Epithelial cell of proximal tubule (primary cell): Measurements from ENCODE around the gene RASD1. TPM values are rescaled to one million over a fixed set of nuclear protein-coding genes. Genes with fewer than 3 reads are reported as not detected.
"Not testable (repeated sequence)": the region's sequence is repeated elsewhere in the genome, so short reads cannot be mapped to it uniquely, and the experiment has no call there.

Source experiments
- DNase-seq: peaks from one replicate; pipeline ENCODE4 v3.0.0-alpha.2; 2011; ENCODE audit warnings: low read depth
- H3K4me3 ChIP-seq: 2 replicates; pipeline ENCODE4 v1.5.1; 2011; ENCODE audit warnings: low read depth, mild to moderate bottlenecking, low read length
- CTCF ChIP-seq: conservative IDR thresholded peaks from 2 replicates; pipeline ENCODE4 v1.5.1; 2012; ENCODE audit warnings: low read depth, mild to moderate bottlenecking, low read length
- total RNA-seq: library from RNA; depleted of rRNA; stranded (reverse); fragments of >200 nt; gene quantifications from 2 replicates; pipeline ENCODE4 v1.2.3, GENCODE V29; 2015

RASD1 gene
- total RNA-seq, 1 donor from 2014 or later: 1.2 TPM

DNA sequence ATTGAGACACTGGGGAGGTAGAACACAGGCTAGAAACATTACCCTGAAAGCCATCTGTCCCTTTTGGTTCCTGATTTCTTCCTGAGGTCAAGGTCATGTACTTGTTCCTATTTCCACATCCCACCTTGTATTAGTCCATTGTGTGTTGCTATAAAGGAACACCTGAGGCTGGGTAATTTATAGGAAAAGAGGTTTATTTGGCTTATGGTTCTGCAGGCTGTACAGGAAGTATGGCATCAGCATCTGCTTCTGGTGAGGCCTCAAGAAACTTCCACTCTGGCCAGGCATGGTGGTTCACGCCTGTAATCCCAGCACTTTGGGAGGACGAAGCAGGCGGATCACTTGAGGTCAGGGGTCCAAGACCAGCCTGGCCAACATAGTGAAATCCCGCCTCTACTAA is 26.8 kb downstream of the RASD1 start:
- DNase-seq: no peak
- no peak overlapping the region for H3K4me3 ChIP-seq
- TF ChIP-seq CTCF: no peak

GRCh38 chr17:17468217-17469010 is 27.8 kb downstream of the RASD1 start:
- H3K4me3 ChIP-seq: no peak overlapping the region
- DNase-seq: no peak
- TF ChIP-seq CTCF: no peak

- DNase-seq: no peak
- no peak for TF ChIP-seq CTCF
- H3K4me3 ChIP-seq: no peak overlapping the region
Observed at GRCh38 chr17:17467720-17468119, 28.5 kb downstream of the RASD1 start.

DNA sequence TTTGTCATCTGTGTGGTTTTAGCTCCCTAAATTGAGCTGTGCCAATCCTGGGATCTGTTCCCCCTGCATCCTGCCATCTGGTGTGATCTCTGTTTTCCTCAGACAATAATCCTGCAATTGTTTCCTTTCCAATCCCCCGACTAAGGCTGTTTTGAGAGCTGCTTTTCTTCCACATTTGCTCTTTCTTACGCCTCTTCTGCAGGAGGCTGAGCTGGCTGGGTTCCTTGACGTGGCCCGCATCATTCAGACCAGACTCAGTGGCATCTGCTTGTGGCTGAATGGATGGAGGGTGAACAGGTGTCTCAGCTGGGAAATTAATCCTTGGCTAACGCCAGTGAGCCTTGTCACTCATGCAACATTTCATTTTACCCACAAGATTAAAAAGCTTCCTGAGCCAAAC is 29.2 kb downstream of the RASD1 start:
- H3K4me3 ChIP-seq: no peak overlapping the region
- TF ChIP-seq CTCF: no peak

DNA sequence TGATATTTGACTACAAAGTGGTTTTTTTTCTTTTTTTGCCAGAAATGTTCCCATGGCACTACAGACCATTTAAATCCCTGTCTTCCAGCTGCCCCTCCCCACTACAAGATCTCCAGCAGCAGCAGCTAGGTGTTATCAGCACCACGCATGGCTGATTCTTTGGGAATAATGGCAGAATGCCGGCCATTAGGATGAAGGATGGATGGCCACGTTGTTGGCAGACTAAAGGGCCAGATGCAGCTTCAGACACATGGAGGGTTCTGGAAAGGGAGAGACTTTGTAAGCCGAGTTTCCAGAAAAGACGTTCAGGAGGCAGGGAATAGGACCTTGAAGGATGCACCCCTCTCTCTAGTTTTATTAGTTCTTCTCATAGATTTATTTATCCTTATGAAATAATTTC is 29.7 kb downstream of the RASD1 start:
- H3K4me3 ChIP-seq: no peak overlapping the region
- no peak for TF ChIP-seq CTCF
- DNase-seq: no peak

More for the DNA sequence above, 29.2 kb downstream of the RASD1 start:
- DNase-seq: no peak

DNA sequence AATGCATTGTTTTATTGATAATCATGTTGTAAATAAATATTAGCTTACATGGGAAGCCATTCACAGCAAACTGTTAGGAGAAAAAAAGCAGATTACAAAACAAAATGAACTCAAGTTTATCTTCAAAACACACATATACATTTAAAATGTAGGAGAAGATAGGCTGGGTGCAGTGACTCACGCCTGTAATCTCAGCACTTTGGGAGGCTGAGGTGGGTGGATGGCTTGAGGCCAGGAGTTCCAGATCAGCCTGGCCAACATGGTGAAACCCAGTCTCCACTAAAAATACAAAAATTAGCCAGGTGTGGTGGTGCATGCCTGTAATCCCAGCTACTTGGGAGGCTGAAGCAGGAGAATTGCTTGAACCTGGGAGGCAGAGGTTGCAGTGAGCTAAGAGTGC is 30.3 kb downstream of the RASD1 start:
- DNase-seq, H3K4me3 ChIP-seq: not testable (repeated sequence)

- no peak for TF ChIP-seq CTCF
- no peak for DNase-seq
- H3K4me3 ChIP-seq: no peak overlapping the region
Observed at GRCh38 chr17:17463821-17464220, 32.4 kb downstream of the RASD1 start.
